ENCODE results near the gene PRIM1. TPM values are rescaled to one million over a fixed set of nuclear protein-coding genes. Genes with fewer than 3 reads are reported as not detected.

Gene PRIM1
- total RNA-seq, 1 donor from 2014 or later: 11.2 TPM

DNA sequence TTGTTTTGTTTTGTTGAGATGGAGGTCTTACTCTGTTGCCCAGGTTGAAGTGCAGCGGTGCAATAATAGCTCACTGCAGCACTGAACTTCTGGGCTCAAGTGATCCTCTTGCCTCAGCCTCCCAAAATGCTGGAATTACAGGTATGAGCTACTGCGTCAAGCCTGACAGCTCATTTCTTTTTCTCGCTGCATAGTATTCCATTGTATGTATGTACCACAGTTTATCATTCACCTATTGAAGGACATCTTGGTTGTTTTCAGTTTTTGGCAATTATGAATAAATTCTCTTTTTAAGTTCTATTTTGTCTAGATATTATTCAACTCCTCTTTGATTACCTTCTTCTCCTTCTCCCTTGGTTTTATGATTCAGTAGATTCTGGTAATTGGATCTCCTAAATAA lies 24.5 kb upstream of the PRIM1 start:
- no peak for DNase-seq (ENCODE audit: low spot score)
- Mint-ChIP-seq H3K27ac (ENCODE audit: unreplicated experiment) (no peak overlapping the region), H3K36me3 (ENCODE audit: low read depth, unreplicated experiment) (peaks cover 5% of the 10 kb centered on the region), H3K9me3 (ENCODE audit: unreplicated experiment) (no peaks in the 10 kb centered on the region), H3K4me1 (ENCODE audit: unreplicated experiment) (peaks cover 6% of the 10 kb centered on the region), H3K4me3 (ENCODE audit: unreplicated experiment) (no peak overlapping the region), H3K27me3 (ENCODE audit: unreplicated experiment) (peaks cover 1% of the 10 kb centered on the region)
- TF ChIP-seq CTCF (IDR thresholded peaks at IDR 0.05; ENCODE audit: unreplicated experiment): no peak

DNA sequence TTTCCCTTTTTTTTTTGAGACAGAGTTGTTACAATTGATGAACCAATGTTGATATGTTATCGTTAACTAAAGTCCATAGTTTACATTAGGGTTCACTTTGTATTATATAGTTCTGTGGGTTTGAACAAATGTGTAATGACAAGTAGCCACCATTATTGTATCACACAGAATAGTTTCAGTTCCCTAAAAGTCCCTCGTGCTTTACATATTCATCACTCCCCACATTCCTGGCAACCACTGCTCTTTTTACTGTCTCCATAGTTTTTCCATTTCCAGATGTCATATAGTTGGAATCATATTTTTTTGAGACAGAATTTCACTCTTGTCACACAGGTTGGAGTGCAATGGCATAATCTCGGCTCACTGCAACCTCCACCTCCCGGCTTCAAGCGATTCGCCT lies 23.5 kb upstream of the PRIM1 start:
- no peaks in the 10 kb centered on the region for H3K9me3 Mint-ChIP-seq (ENCODE audit: unreplicated experiment)
- H3K27me3 Mint-ChIP-seq (ENCODE audit: unreplicated experiment): peaks cover 1% of the 10 kb centered on the region
- DNase-seq (ENCODE audit: low spot score): no peak
- TF ChIP-seq CTCF (IDR thresholded peaks at IDR 0.05; ENCODE audit: unreplicated experiment): no peak
- H3K36me3 Mint-ChIP-seq (ENCODE audit: low read depth, unreplicated experiment): peaks cover 5% of the 10 kb centered on the region
- peaks cover 6% of the 10 kb centered on the region for H3K4me1 Mint-ChIP-seq (ENCODE audit: unreplicated experiment)
- H3K4me3 Mint-ChIP-seq (ENCODE audit: unreplicated experiment): no peak overlapping the region
- H3K27ac Mint-ChIP-seq (ENCODE audit: unreplicated experiment): no peak overlapping the region

DNA sequence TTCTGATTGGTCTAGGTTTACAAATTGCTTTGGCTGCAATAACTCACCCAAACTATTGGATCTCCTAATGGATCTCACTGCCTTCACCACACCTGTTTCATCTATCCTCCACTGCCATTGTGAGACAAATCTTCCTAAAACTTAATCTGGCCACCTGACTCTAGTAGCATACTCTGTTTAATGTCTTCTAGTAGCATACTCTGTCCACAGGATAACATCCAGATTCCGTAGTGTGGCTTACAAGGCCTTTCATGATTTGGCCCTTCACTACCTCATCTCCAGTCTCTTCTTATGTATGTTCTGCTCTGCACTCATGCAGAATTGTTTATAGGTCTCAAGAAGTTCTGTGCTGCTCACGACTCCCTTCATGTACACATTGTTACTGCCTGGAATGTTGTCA lies 21.0 kb upstream of the PRIM1 start:
- TF ChIP-seq CTCF (IDR thresholded peaks at IDR 0.05; ENCODE audit: unreplicated experiment): no peak
- Mint-ChIP-seq H3K4me3 (ENCODE audit: unreplicated experiment) (no peak overlapping the region), H3K4me1 (ENCODE audit: unreplicated experiment) (peaks cover 4% of the 10 kb centered on the region), H3K27ac (ENCODE audit: unreplicated experiment) (no peak overlapping the region), H3K9me3 (ENCODE audit: unreplicated experiment) (no peaks in the 10 kb centered on the region), H3K27me3 (ENCODE audit: unreplicated experiment) (peaks cover 5% of the 10 kb centered on the region), H3K36me3 (ENCODE audit: low read depth, unreplicated experiment) (peaks cover 5% of the 10 kb centered on the region)
- DNase-seq (ENCODE audit: low spot score): no peak

GRCh38 chr12:56772625-56773024 lies 20.5 kb upstream of the PRIM1 start:
- Mint-ChIP-seq H3K9me3 (ENCODE audit: unreplicated experiment) (no peaks in the 10 kb centered on the region), H3K27ac (ENCODE audit: unreplicated experiment) (no peak overlapping the region), H3K4me3 (ENCODE audit: unreplicated experiment) (no peak overlapping the region), H3K27me3 (ENCODE audit: unreplicated experiment) (peaks cover 5% of the 10 kb centered on the region), H3K4me1 (ENCODE audit: unreplicated experiment) (peaks cover 6% of the 10 kb centered on the region), H3K36me3 (ENCODE audit: low read depth, unreplicated experiment) (peaks cover 5% of the 10 kb centered on the region)
- no peak for DNase-seq (ENCODE audit: low spot score)
- no peak for TF ChIP-seq CTCF (IDR thresholded peaks at IDR 0.05; ENCODE audit: unreplicated experiment)

GRCh38 chr12:56769868-56770267 lies 17.7 kb upstream of the PRIM1 start:
- H3K9me3 Mint-ChIP-seq (ENCODE audit: unreplicated experiment): no peaks in the 10 kb centered on the region
- H3K36me3 Mint-ChIP-seq (ENCODE audit: low read depth, unreplicated experiment): peaks cover 5% of the 10 kb centered on the region
- H3K4me1 Mint-ChIP-seq (ENCODE audit: unreplicated experiment): peaks cover 6% of the 10 kb centered on the region
- H3K27ac Mint-ChIP-seq (ENCODE audit: unreplicated experiment): no peak overlapping the region
- DNase-seq (ENCODE audit: low spot score): no peak
- H3K27me3 Mint-ChIP-seq (ENCODE audit: unreplicated experiment): peaks cover 5% of the 10 kb centered on the region
- H3K4me3 Mint-ChIP-seq (ENCODE audit: unreplicated experiment): no peak overlapping the region
- no peak for TF ChIP-seq CTCF (IDR thresholded peaks at IDR 0.05; ENCODE audit: unreplicated experiment)
